HG03521 (cell line): Measurements from ENCODE around the gene SLC37A3.
"Not testable (repeated sequence)": the region's sequence is repeated elsewhere in the genome, so short reads cannot be mapped to it uniquely, and the experiment has no call there.

ENCODE experiments used
- ATAC-seq: cut with Tn5 transposase; IDR thresholded peaks from one replicate; pipeline ENCODE4 v1.9.1; 2021; ENCODE audit warnings: mild to moderate bottlenecking, moderate library complexity; ENCODE audit not compliant: unreplicated experiment

The SLC37A3 gene

DNA sequence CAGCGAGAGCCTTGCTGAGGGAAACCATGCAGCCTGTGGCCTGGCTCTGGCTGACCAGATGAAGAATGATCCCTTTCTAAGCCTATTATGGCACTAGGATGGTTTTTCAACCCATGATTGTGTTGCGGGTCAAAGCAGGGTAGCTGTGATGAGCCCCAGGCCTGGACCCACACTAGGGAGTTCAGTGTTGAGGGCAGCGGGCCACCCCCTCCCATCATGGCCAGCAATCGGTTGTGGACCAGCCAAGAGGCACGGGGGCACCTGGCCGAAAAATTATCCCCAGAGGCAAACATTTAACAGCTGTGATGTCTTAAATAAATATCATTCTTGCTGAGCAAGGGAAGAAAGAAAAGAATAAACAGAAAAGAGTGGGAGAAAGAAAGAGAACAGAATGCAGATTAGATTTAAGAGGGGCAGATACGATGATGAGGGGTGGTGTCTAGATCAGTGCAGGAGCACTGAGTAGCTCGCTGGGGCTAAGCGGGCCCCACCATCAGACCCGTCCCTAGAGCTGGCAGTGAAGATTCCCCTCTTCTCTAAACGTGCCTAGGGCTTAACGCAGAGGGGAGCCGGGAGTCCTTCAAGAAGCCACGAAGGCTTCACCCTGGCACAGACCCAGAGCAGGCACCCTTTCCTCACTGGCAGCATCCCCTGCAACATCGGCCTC lies 82.7 kb downstream of the SLC37A3 start:
- ATAC-seq: no peak

DNA sequence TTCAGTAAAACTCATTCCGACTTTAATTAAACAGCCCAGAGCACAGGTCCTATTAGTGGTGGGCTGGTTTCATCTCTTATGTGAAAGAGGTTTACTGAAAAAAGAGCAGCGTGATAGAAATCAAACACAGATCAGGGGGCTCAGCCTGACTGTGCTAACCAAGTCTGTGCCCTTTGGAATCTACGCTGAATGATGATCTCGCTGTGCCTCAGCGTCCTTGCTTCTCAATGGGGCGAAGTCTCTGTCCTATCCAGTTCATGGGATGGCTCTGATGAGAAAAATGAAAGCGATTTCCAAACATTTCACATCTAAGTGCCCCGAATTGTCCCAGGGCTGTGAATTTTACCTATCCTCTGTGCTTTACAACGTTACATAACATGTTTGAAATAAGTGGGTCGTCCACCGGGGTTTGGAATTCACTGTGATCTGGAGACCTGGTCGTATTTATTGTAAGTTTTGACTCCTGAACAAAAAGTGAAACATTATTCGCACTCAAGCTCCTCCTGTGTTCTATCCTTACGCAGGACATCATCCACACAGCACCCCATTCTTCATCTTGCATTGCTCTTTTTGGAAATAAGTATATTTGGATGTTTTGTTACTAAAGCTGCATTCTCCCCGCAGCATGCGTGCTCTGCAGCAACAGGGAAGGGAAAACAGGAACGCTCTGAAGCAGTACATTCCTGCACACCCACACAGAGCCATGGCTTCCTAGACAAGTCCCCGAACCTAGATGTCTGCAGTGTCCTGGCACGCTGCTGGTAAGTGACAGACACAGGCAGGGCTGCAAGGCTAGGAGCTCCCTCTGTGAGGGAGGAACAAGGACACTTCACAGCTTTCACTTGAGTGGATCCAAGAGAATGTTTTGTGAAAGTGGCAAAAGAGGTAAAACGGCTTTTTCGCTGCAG lies 83.5 kb downstream of the SLC37A3 start:
- no peak for ATAC-seq

DNA sequence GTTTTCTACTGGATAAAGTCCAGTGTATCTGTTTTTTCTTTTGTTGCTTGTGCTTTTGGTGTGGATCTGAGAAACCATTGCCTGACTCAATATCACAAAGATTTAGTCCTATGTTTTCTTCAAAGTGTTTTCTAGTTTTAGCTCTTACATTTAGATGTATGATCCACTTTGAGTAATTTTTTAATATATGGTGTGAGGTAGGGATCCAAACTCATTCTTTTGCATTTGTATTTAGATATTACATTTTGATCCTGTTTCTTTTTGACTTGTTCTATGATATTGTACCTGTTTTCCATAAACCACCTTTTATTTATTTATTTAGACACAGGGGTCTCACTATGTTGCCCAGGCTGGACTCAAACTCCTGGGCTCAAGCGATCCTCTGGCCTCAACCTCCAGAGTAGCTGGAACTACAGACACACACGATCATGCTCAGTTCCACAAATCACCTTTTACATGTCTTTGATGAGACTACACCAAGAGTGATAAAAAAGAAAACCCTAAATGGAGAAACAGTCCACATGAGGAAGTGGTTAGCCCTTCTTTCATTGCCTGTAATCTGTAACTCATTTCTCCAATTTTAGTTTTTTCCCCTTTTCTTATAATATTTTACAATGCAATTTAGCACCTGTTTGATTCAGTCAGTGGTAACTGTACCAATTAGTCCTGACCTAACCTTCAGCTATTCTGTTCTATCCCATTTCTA lies 86.0 kb downstream of the SLC37A3 start:
- no peak for ATAC-seq

DNA sequence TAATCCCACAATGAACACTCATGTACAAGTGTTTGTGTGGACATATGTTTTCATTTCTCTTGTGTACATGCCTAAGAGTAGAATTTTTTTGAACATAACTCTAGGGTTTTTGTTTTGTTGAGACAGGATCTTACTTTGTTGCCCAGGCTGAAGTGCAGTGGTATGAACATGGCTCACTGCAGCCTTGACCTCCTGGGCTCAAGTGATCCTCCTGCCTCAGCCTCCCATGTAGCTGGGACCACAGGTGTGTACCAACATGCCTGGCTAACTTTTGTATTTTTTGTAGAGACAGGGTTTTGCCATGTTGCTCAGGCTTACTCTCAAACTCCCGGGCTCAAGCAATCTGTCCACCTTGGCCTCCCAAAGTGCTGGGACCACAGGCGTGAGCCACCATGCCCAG lies 87.2 kb downstream of the SLC37A3 start:
- not testable (repeated sequence) for ATAC-seq

DNA sequence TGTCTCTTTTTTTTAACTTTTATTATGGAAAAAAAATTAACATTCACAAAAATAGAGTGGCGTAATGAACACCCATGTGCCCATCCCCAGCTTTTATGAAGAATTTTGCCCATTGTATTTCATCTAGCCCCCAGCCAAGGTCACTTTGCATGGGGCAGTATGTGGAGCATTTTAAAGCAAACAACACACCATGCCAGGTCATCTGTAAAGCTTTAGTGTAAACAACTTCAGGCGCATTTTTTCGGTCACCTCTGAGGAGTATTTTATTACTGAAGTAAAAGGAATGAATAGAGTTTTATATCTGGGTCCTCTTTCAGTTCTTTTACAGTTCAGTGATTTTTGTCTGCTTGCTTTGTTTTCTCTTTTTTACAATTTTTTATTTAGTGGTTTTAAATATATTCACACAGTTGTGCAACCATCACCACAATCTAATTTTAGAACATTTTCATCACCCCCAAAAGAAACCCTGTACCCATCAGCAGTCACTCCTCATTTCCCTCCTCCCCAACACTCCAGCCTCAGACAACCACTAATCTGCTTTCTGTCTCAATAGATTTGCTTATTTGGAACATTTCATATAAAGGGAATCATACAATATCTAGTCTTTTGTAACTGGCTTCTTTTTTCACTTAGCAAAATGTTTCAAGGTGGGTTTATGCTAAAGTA lies 87.9 kb downstream of the SLC37A3 start:
- no peak for ATAC-seq

DNA sequence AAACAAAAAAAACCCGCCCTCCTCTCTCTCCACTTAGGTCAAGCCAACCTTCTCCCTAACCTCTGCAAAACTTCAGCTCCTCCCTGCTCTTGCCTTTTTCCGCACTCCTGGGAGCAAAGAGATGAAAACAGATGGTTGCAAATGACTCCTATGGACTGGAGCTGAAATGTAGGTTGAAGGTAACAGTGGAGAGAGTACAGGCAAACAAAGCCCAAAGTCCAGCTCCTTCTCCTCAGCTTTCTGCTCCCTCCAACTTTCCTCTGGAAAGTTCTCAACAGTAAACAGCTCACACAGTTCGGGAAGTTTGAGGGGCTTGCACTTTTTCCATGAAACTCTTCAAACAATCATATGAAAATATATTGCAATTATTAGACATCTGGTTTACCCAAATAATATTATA lies 90.3 kb downstream of the SLC37A3 start:
- ATAC-seq: no peak

DNA sequence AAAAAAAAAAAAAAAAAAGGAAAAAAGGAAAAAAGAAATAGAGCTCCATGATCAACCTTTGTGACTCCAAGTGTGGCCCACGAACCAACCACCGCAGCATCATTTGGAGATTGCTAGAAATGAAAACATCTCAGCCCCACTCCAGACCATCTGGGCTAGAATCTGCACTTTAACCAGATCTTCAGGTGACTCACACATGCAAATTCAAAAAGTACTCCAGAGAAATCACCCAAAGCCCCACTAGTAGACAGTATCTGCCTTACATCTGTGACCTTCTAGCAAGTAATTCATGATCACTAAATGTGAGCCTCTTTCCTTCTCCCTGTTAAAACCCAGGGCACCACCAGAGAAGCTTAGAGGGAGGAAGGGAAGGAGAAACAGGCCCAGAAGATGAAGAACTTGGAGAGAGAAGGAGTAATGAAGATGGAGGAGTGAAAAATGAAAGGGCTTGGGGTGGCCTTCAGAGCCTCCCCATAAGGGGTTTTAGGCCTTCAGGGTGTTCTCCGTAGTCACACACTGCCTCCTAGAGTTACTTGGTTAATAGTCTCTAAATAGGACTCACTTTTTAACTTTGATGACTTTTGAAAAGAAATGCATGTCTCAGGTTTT lies 94.0 kb downstream of the SLC37A3 start:
- no peak for ATAC-seq

DNA sequence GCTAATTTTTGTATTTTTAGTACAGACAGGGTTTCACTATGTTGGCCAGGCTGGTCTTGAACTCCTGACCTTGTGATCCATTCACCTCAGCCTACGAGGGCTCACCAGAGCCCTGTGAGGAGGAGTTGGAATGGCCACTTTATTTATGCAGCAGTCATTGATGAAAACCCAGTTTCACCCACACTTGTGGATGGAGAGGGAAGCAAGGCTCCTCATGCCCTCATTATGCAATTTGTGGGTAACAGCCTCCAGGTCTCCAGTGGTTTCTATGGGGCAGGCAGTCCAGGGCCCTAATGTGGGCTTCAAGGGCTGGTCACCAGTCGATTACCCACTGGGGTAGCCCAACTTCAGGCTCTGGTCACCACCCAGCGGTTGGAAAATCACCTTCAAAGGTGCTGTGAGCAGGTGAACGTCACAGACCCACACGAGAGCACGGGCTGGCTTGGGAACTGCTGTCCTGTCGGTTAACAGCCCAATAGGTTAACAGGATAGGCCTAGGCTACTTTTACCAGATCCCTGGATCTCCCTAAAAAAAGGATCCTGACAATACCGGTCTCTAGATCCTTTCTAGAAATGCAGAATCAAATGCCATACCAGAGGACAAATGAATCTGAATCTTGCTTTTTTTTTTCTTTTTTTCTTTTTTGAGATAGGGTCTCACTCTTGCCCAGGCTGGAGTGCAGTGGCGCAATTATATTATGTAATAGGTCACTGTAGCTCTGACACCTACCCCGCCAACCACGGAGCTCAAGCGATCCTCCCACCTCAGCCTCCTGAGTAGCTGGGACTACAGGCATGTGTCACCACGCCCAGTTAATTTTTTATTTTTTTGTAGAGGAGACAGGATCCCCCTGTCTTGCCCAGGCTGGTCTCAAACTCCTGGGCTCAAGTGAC lies 97.8 kb downstream of the SLC37A3 start:
- no peak for ATAC-seq

DNA sequence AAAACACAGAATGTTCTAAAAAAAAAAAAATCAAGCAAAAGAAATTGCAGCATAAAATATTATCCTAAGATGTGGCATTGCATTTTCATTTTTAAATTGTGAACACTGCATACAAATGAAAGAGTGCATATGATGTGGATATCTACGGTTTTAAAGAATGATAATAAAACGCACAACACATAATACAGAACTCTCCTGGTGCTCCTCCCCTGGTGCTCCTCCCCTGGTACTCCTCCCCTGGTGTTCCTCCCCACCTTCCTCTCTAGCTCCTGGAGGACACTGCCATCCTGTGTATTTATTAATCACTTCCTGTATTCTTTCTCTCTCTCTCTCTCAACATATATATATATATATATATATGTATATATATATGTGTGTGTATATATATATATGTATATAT lies 100.1 kb downstream of the SLC37A3 start:
- ATAC-seq: no peak

DNA sequence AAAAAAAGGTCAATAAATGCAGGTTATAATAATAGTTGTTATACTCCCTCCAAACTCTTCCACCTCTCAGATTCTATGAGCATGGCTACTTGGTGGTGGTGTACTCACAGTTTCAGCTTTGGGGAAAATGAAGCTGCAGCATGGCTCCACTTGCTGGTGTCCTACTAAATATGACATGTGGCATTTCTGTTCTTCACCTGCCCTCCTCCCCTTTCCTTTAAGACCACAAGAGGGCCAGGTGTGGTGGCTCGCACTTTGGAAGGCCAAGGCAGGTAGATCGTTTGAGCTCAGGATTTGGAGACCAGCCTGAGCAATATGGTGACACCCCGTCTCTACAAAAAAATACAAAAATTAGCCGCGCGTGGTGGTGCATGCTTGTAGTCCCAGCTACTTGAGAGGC lies 101.1 kb downstream of the SLC37A3 start:
- no peak for ATAC-seq

DNA sequence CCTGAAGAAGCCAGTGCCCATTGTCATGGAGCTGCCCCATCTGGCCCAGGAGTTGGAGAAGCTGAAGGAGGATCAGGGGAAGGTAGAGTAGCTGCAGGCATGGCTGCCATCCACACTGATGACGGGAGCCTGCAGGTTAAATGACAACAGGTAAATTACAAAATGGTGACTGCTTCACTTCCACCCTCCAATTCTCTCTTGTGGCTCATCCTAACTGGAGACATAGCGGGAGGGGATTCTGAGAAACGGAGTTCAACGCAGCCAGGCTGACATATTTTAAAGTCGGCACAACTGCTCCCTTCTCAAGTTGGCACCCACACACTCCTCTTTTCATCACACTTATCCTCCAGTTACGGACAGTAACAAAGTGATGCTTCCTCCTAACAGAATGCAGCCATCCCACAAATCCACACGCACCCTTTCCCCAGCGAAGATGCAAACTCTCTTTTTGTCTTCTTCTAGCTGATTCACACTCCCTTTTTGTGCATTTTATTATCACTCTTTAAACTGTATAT lies 103.0 kb downstream of the SLC37A3 start:
- no peak for ATAC-seq

DNA sequence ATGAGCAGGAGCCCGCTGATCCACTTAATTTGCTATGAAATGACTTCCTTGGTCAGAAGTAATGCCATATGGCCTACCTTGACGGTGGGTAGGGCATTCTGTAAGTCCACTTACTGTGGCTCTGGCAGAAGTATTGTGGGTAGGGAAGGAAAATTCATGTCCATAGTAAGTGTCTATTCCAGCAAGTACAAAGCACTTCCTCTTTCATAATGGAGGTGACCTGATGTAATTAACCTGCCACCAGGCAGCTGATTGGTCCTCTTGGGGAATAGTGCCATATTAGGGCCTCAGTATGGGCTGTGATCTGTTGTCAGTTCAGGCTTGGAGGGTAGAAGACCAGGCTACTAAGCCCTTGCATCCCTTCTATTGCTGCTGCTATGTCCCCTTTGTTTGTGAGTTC lies 103.9 kb downstream of the SLC37A3 start:
- ATAC-seq: no peak

DNA sequence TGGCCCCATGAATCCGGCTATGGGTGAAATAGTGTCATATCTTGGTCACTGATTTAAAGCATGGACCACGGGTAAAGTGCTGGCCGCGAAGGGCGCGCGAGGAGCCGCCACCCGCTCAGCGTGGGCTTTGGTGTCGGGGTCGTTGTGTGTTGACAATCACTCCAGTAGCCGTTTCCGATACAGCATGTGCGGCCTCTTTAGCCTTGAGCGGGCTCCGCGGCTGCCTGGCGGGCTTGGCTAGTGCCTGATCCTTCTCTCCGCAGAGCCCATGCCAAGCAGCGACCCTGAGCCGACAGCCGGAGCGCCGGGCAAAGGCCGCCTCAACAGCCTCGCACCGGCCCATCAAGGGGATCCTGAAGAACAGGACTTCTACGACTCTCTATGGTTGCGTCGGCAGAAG lies 105.9 kb downstream of the SLC37A3 start:
- no peak for ATAC-seq

DNA sequence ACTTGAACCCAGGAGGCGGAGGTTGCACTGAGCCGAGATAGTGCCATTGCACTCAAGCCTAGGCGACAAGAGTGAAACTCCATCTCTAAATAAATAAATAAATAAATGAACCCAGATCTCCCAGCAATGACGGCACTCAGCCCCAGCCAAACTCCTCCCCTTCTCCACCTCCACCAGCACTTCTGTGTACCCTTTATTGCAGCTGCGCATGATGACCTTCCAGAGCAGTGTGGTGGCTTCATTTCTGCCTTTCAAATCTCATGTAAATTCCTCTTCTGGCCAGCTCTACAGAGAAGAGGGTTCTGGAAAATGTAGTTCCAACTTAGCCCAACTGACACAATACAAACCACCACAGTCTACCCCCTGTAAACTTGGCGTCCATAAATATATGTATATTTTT lies 108.5 kb downstream of the SLC37A3 start:
- no peak for ATAC-seq

DNA sequence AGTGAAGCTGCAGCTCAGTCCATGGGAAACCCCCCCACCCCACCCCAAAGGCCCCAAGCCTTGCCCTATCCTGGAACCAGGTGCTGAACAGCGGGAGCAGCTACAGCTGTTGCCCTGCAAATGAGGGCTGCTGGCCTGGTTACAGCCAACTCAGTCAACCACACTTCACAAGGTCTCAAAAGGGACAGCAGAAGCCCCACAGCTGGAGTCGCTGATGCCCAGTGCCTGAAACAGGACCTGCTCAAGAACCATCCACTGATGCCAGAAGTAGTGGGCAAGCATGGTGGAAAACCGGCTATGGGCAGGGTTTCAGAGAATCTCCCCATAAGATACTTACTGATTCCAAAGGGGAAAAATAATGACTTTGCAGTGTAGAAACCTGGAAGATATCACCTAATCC lies 110.3 kb downstream of the SLC37A3 start:
- no peak for ATAC-seq

DNA sequence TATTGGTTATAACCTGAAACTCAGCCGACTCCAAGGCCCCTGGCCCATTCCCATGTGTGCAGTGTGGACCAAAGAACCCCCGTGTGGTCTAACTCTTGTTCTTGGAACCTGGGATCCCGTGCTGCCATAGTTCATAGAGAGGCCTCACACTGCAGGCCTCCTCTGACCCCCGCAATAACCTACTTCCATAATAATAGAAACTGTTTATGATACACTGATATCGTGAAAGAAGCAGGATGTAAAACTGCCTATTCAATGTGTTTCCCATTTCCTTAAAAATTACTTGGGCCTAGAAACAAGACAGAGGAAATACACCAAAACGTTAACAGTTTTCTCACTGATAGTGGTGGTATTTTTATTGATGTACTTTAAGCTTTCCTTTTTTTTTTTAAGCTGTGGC lies 112.4 kb downstream of the SLC37A3 start:
- no peak for ATAC-seq

DNA sequence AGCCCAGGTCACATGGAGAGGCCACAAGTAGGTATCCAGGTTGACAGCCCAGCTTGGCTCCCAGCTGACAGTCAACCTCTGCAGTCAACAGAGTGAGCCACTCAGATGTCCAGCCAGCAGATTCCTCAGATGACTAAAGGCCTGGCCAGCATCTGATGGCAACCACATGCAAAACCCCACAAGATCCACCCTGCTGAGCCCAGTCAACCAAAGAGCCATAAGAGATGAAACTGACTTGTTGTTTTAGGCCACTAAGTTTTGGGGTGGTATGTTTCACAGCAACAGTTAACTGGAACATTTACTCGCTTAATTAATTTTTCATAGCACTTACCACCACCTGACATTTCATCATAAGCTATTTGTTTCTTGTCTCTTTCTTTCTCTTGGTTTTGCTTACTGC lies 114.3 kb downstream of the SLC37A3 start:
- no peak for ATAC-seq
